K562 (cell line): ENCODE measurements around the gene NXF3. TPM values are rescaled to one million over a fixed set of nuclear protein-coding genes. Genes with fewer than 3 reads are reported as not detected.

Experiments
- ATF1 ChIP-seq, 2 experiments: fragments of 450-650 bp in 1 of 2; IDR thresholded peaks; 2 replicates each; pipeline ENCODE4 v1.6.1; 2016; ENCODE audit warnings: missing compliant biosample characterization in 1 of 2, missing genetic modification characterization in 1 of 2
- DACH1 ChIP-seq: fragments of 450-650 bp; IDR thresholded peaks from 2 replicates; pipeline ENCODE4 v1.6.1; 2018; ENCODE audit not compliant: partially characterized antibody
- FOXJ3 ChIP-seq: sonication (generic); formaldehyde crosslinking; IDR thresholded peaks from 2 replicates; pipeline ENCODE4 v1.4.0; 2020; ENCODE audit warnings: mild to moderate bottlenecking, missing genetic modification reagents
- HCFC1 ChIP-seq: IDR thresholded peaks from 2 replicates; pipeline ENCODE4 v1.6.1; 2012; ENCODE audit warnings: low read depth, low read length, improper control_type of control experiment
- HNRNPL ChIP-seq: fragments of 200-400 bp; formaldehyde crosslinking; IDR thresholded peaks from 2 replicates; pipeline ENCODE4 v1.6.1; 2017; ENCODE audit warnings: low read depth, mild to moderate bottlenecking, low read length
- HNRNPUL1 ChIP-seq: fragments of 200-400 bp; formaldehyde crosslinking; IDR thresholded peaks from 2 replicates; pipeline ENCODE4 v1.6.1; 2017; ENCODE audit warnings: low read length
- NFIX ChIP-seq: fragments of 250-450 bp; sonication (Bioruptor Pico); IDR thresholded peaks from 2 replicates; pipeline ENCODE4 v1.4.0; 2020; ENCODE audit warnings: low read depth, mild to moderate bottlenecking, moderate library complexity
- YBX1 ChIP-seq: fragments of 450-650 bp; IDR thresholded peaks from 2 replicates; pipeline ENCODE4 v1.7.1; 2016; ENCODE audit warnings: mild to moderate bottlenecking
- ZC3H4 ChIP-seq: sonication (generic); formaldehyde crosslinking; IDR thresholded peaks from 2 replicates; pipeline ENCODE4 v1.9.0; 2021; ENCODE audit warnings: missing genetic modification reagents, borderline replicate concordance
- ZNF165 ChIP-seq: fragments of 250-450 bp; sonication (Bioruptor Pico); IDR thresholded peaks from 2 replicates; pipeline ENCODE4 v1.4.0; 2020; ENCODE audit warnings: borderline replicate concordance
- ZNF696 ChIP-seq: fragments of 250-450 bp; sonication (Bioruptor Pico); conservative IDR thresholded peaks from 2 replicates; pipeline ENCODE4 v1.4.0; 2020; ENCODE audit warnings: mild to moderate bottlenecking, moderate library complexity
- polyA plus RNA-seq, 8 experiments: library from polyadenylated mRNA; depleted of rRNA in 4 of 8; stranded (reverse) in 5 of 8; unstranded in 3 of 8; fragments of >200 nt; fragmentation: Nextera tagmentation in 2 of 8; fragmentation: Illumina TruSeq in 1 of 8; extraction: Ambion mirVana in 2 of 8; extraction: Trizol in 1 of 8; gene quantifications; 2 replicates each; pipeline versions ENCODE4 v1.2.1 to v1.2.3, GENCODE V29; 2011 to 2014; ENCODE audit warnings: inconsistent platforms in 1 of 8, missing spikeins in 1 of 8
- total RNA-seq, 7 experiments: library from RNA; depleted of rRNA in 6 of 7; stranded (reverse); fragments of >200 nt in 6 of 7; fragmentation: Illumina TruSeq in 2 of 7; extraction: Trizol in 2 of 7; gene quantifications; 2 replicates each; pipeline versions ENCODE4 v1.2.1 to v1.2.3, GENCODE V29; 2011 to 2021; ENCODE audit warnings: low replicate concordance in 1 of 7
- TF ChIP-seq, protein P1 (sequence below): fragments of 250-450 bp; sonication (Bioruptor Pico); IDR thresholded peaks from 2 replicates; pipeline ENCODE4 v1.4.0; 2020
- TF ChIP-seq, protein P2 (sequence below): fragments of 450-650 bp; IDR thresholded peaks from 2 replicates; pipeline ENCODE4 v1.6.1; 2016; ENCODE audit warnings: low read depth
- TF ChIP-seq, protein P3 (sequence below), 2 experiments: fragments of 200-800 bp in 1 of 2; sonication (Bioruptor generic) in 1 of 2; sonication (generic) in 1 of 2; formaldehyde crosslinking in 1 of 2; IDR thresholded peaks in 1 of 2; conservative IDR thresholded peaks in 1 of 2; 2 replicates each; pipeline versions ENCODE4 v1.5.0 to v1.6.1; 2016 to 2020; ENCODE audit warnings: missing compliant biosample characterization in 1 of 2, missing genetic modification characterization in 1 of 2, missing genetic modification reagents in 1 of 2
- TF ChIP-seq, protein P4 (sequence below), 2 experiments: fragments of 450-650 bp; conservative IDR thresholded peaks; 2 replicates each; pipeline ENCODE4 v1.6.1; 2017; ENCODE audit warnings: mild to moderate bottlenecking in 2 of 2, moderate library complexity in 2 of 2

Gene NXF3
- total and polyA plus RNA-seq, 9 of the 15 experiments (the other 6 are each of a cell fraction or from before 2014, with no cell fraction given): 0.18 to 0.40 (median 0.28) TPM; not detected in 2

DNA sequence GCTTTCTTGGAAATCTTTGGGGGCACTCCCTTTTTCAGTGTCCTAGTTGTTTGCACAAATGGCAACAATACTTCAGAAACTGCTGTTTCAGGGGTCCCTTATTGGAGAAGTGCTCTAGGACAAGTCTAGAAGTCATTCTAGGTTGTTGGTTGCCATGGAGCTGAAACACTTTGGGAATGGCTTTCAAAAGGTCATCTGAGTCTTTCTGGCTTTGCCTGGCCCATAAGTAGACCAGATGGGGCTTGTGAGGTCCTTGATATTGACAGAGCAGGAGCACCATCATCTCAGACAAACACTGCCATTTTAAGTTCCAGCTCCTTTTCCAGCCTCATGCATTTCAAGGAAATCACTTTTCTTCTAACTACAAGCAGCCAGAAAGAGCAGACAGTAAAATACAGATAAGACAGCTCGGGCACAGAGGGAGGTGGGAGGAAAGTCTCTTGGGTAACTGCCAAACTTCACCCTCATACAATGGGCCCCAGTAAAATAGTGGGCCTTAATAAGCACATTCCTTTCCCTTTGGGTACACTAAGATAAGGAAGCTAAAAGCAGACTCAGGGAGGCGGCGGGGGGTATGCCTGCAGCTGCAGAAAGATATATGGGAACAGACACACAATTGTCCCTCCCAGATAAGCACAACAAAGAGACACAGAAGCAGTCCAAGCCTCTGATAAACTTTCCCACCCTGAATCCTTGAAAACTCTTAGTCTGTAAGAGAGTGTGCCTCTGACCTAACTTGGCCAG lies 8.5 kb upstream of the NXF3 start (continued):
- TF ChIP-seq, protein P1, sequence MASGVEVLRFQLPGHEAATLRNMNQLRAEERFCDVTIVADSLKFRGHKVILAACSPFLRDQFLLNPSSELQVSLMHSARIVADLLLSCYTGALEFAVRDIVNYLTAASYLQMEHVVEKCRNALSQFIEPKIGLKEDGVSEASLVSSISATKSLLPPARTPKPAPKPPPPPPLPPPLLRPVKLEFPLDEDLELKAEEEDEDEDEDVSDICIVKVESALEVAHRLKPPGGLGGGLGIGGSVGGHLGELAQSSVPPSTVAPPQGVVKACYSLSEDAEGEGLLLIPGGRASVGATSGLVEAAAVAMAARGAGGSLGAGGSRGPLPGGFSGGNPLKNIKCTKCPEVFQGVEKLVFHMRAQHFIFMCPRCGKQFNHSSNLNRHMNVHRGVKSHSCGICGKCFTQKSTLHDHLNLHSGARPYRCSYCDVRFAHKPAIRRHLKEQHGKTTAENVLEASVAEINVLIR: no peak
- TF ChIP-seq DACH1: peak; percentile 92
- TF ChIP-seq YBX1: no peak
- TF ChIP-seq ATF1 (CRISPR knock-in tag; IDR thresholded peaks at IDR 0.05): no peak
- peak; percentile 57; the same call in 1 of the 2 replicates for TF ChIP-seq ATF1 (tag; IDR thresholded peaks at IDR 0.05)
- TF ChIP-seq HCFC1: no peak
- no peak for TF ChIP-seq ZC3H4
- TF ChIP-seq HNRNPL: no peak
- TF ChIP-seq ZNF696 (CRISPR knock-in tag): no peak
- no peak for TF ChIP-seq NFIX (CRISPR knock-in tag)
- no peak for TF ChIP-seq HNRNPUL1
- TF ChIP-seq ZNF165: no peak
- TF ChIP-seq, protein P2, sequence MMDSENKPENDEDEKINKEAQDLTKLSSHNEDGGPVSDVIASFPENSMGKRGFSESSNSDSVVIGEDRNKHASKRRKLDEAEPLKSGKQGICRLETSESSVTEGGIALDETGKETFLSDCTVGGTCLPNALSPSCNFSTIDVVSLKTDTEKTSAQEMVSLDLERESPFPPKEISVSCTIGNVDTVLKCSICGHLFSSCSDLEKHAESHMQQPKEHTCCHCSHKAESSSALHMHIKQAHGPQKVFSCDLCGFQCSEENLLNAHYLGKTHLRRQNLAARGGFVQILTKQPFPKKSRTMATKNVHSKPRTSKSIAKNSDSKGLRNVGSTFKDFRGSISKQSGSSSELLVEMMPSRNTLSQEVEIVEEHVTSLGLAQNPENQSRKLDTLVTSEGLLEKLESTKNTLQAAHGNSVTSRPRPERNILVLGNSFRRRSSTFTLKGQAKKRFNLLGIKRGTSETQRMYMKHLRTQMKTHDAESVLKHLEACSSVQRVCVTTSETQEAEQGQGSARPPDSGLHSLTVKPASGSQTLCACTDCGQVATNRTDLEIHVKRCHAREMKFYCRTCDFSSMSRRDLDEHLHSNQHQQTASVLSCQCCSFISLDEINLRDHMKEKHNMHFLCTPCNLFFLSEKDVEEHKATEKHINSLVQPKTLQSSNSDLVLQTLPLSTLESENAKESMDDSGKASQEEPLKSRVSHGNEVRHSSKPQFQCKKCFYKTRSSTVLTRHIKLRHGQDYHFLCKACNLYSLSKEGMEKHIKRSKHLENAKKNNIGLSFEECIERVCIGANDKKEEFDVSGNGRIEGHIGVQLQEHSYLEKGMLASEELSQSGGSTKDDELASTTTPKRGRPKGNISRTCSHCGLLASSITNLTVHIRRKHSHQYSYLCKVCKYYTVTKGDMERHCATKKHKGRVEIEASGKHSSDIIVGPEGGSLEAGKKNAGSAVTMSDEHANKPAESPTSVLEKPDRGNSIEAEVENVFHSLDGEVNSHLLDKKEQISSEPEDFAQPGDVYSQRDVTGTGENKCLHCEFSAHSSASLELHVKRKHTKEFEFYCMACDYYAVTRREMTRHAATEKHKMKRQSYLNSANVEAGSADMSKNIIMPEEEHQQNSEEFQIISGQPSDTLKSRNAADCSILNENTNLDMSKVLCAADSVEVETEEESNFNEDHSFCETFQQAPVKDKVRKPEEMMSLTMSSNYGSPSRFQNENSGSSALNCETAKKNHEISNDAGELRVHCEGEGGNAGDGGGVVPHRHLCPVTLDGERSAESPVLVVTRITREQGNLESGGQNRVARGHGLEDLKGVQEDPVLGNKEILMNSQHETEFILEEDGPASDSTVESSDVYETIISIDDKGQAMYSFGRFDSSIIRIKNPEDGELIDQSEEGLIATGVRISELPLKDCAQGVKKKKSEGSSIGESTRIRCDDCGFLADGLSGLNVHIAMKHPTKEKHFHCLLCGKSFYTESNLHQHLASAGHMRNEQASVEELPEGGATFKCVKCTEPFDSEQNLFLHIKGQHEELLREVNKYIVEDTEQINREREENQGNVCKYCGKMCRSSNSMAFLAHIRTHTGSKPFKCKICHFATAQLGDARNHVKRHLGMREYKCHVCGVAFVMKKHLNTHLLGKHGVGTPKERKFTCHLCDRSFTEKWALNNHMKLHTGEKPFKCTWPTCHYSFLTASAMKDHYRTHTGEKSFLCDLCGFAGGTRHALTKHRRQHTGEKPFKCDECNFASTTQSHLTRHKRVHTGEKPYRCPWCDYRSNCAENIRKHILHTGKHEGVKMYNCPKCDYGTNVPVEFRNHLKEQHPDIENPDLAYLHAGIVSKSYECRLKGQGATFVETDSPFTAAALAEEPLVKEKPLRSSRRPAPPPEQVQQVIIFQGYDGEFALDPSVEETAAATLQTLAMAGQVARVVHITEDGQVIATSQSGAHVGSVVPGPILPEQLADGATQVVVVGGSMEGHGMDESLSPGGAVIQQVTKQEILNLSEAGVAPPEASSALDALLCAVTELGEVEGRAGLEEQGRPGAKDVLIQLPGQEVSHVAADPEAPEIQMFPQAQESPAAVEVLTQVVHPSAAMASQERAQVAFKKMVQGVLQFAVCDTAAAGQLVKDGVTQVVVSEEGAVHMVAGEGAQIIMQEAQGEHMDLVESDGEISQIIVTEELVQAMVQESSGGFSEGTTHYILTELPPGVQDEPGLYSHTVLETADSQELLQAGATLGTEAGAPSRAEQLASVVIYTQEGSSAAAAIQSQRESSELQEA: no peak
- TF ChIP-seq, protein P3, sequence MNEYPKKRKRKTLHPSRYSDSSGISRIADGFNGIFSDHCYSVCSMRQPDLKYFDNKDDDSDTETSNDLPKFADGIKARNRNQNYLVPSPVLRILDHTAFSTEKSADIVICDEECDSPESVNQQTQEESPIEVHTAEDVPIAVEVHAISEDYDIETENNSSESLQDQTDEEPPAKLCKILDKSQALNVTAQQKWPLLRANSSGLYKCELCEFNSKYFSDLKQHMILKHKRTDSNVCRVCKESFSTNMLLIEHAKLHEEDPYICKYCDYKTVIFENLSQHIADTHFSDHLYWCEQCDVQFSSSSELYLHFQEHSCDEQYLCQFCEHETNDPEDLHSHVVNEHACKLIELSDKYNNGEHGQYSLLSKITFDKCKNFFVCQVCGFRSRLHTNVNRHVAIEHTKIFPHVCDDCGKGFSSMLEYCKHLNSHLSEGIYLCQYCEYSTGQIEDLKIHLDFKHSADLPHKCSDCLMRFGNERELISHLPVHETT (CRISPR knock-in tag; conservative IDR thresholded peaks at IDR 0.05 in 1 of 2, IDR thresholded peaks at IDR 0.05 in 1 of 2): peak in 1 of 2 experiments; percentile 55; a peak in 1 of 4 replicates
- TF ChIP-seq FOXJ3: no peak
- TF ChIP-seq, protein P4, sequence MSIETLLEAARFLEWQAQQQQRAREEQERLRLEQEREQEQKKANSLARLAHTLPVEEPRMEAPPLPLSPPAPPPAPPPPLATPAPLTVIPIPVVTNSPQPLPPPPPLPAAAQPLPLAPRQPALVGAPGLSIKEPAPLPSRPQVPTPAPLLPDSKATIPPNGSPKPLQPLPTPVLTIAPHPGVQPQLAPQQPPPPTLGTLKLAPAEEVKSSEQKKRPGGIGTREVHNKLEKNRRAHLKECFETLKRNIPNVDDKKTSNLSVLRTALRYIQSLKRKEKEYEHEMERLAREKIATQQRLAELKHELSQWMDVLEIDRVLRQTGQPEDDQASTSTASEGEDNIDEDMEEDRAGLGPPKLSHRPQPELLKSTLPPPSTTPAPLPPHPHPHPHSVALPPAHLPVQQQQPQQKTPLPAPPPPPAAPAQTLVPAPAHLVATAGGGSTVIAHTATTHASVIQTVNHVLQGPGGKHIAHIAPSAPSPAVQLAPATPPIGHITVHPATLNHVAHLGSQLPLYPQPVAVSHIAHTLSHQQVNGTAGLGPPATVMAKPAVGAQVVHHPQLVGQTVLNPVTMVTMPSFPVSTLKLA (conservative IDR thresholded peaks at IDR 0.05): peak in 1 of 2 experiments; percentile 63; a peak in 2 of 4 replicates
